Fibroblast of lung (primary cell): Measurements from ENCODE around the gene FYN. TPM values are rescaled to one million over a fixed set of nuclear protein-coding genes. Genes with fewer than 3 reads are reported as not detected.
"Not testable (repeated sequence)": the region's sequence is repeated elsewhere in the genome, so short reads cannot be mapped to it uniquely, and the experiment has no call there.

Experiments
- DNase-seq, 2 donors: peaks; one replicate each; pipeline versions ENCODE4 v3.0.0 to v3.0.0-alpha.2; 2010; ENCODE audit warnings: low read depth in 2 of 2
- H2AFZ ChIP-seq: 2 replicates; pipeline ENCODE4 v1.5.1; 2012; ENCODE audit warnings: low read length, control low read depth, inconsistent platforms
- H3K27ac ChIP-seq: 2 replicates; pipeline ENCODE4 v1.5.1; 2011; ENCODE audit warnings: low read length, control low read depth; ENCODE audit not compliant: insufficient read depth
- H3K27me3 ChIP-seq: 2 replicates; pipeline ENCODE4 v1.5.1; 2011; ENCODE audit warnings: mild to moderate bottlenecking, low read length; ENCODE audit not compliant: control insufficient read depth, insufficient read depth
- H3K36me3 ChIP-seq: 2 replicates; pipeline ENCODE4 v1.5.1; 2011; ENCODE audit warnings: low read length; ENCODE audit not compliant: control insufficient read depth, insufficient read depth
- H3K4me1 ChIP-seq: 2 replicates; pipeline ENCODE4 v1.5.1; 2011; ENCODE audit warnings: low read length; ENCODE audit not compliant: control insufficient read depth, insufficient read depth; ENCODE audit errors: extremely low read depth
- H3K4me2 ChIP-seq: 2 replicates; pipeline ENCODE4 v1.5.1; 2011; ENCODE audit warnings: low read length, control low read depth; ENCODE audit not compliant: insufficient read depth; ENCODE audit errors: extremely low read depth
- H3K4me3 ChIP-seq, 4 experiments: fragments of 200-600 bp in 1 of 4; sonication (generic) in 1 of 4; replicated peaks in 1 of 4; 2 replicates each; pipeline ENCODE4 v1.5.1; 2011 to 2016; ENCODE audit warnings: low read length in 4 of 4, low read depth in 3 of 4, mild to moderate bottlenecking in 3 of 4, control low read depth in 2 of 4, inconsistent platforms in 1 of 4, mixed read lengths in 1 of 4; ENCODE audit not compliant: insufficient read depth in 1 of 4; ENCODE audit errors: control extremely low read depth in 1 of 4
- H3K79me2 ChIP-seq: 2 replicates; pipeline ENCODE4 v1.5.1; 2012; ENCODE audit warnings: mild to moderate bottlenecking, low read length, inconsistent platforms; ENCODE audit not compliant: control insufficient read depth, insufficient read depth
- H3K9ac ChIP-seq: 2 replicates; pipeline ENCODE4 v1.5.1; 2011; ENCODE audit warnings: mild to moderate bottlenecking, low read length, control low read depth; ENCODE audit not compliant: insufficient read depth
- H3K9me3 ChIP-seq: 2 replicates; pipeline ENCODE4 v1.5.1; 2012; ENCODE audit warnings: low read depth, low read length; ENCODE audit not compliant: control insufficient read depth, insufficient read depth
- H4K20me1 ChIP-seq: 2 replicates; pipeline ENCODE4 v1.5.1; 2011; ENCODE audit warnings: low read length; ENCODE audit not compliant: control insufficient read depth, insufficient read depth; ENCODE audit errors: extremely low read depth
- EZH2 ChIP-seq: IDR thresholded peaks from 2 replicates; pipeline ENCODE4 v1.5.1; 2012; ENCODE audit warnings: low read length, control low read depth, mild to moderate bottlenecking; ENCODE audit errors: missing control alignments
- polyA plus RNA-seq, 2 donors: library from polyadenylated mRNA; depleted of rRNA in 1 of 2; stranded (reverse) in 1 of 2; unstranded in 1 of 2; fragments of >200 nt; gene quantifications; 2 replicates each; pipeline ENCODE4 v1.2.1, GENCODE V29; 2011 to 2012; ENCODE audit warnings: missing spikeins in 1 of 2
- total RNA-seq: library from RNA; depleted of rRNA; stranded (reverse); fragments of >200 nt; gene quantifications from 2 replicates; pipeline ENCODE4 v1.2.1, GENCODE V29; 2014
- TF ChIP-seq, protein P1 (sequence below), 2 donors: IDR thresholded peaks in 1 of 2; conservative IDR thresholded peaks in 1 of 2; 1 replicate in 1 of 2; 2 replicates in 1 of 2; pipeline ENCODE4 v1.5.1; 2011 to 2012; ENCODE audit warnings: low read length in 2 of 2, control low read depth in 1 of 2, inconsistent platforms in 1 of 2, low read depth in 1 of 2, mild to moderate bottlenecking in 1 of 2

FYN gene
- total and polyA plus RNA-seq, 2 donors (not counting 1 experiment from before 2014, with no cell fraction given) = 64.7 TPM

DNA sequence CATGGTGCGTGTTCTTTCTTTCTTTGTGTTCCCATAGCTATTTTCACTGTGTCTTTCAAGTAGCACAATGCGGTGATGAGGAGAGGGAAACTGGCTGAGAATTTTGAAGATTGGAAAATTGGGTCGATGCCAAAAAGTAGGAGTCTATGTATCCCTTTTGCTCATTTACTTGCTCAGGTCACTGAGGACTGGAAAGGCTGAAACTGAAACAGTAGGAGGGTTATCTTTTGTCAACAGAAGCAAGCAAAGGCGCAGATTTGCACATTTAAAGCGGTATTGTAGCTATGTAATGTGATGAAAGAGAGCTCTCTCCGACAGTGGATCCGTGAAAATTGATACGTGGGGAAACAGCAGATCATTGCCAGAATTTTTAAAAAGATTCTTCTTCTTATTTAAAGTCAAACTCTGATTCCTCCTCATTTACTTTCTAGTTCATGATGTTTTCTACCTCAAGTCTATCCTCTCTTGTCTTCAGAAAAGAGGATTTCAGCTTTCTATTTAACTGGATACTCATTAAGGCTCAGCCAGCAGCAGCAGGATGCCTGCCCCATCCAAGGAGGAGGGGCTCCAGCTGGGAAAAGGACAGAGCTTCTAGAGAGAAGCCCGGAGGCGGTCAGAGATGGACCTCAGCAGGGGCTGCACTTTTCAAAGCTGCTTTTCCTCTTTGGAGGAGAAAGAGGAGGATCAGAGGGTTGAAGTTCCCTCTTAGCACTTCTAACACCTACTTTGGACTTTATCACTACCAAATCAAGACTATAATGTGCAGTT lies 15.9 kb upstream of the FYN start:
- Histone ChIP-seq H3K9me3 (no peaks in the 10 kb centered on the region), H3K79me2 (no peaks in the 10 kb centered on the region), H3K27ac (no peak overlapping the region), H2AFZ (peak overlapping the region; percentile 8), H3K4me3 (peak overlapping the region in 2 of 4 experiments; percentile 8 to 37), H3K9ac (no peak overlapping the region), H4K20me1 (no peaks in the 10 kb centered on the region), H3K4me2 (peak overlapping the region; percentile 50), H3K36me3 (no peaks in the 10 kb centered on the region), H3K27me3 (no peaks in the 10 kb centered on the region), H3K4me1 (no peaks in the 10 kb centered on the region)
- no peak for TF ChIP-seq EZH2
- TF ChIP-seq, protein P1, sequence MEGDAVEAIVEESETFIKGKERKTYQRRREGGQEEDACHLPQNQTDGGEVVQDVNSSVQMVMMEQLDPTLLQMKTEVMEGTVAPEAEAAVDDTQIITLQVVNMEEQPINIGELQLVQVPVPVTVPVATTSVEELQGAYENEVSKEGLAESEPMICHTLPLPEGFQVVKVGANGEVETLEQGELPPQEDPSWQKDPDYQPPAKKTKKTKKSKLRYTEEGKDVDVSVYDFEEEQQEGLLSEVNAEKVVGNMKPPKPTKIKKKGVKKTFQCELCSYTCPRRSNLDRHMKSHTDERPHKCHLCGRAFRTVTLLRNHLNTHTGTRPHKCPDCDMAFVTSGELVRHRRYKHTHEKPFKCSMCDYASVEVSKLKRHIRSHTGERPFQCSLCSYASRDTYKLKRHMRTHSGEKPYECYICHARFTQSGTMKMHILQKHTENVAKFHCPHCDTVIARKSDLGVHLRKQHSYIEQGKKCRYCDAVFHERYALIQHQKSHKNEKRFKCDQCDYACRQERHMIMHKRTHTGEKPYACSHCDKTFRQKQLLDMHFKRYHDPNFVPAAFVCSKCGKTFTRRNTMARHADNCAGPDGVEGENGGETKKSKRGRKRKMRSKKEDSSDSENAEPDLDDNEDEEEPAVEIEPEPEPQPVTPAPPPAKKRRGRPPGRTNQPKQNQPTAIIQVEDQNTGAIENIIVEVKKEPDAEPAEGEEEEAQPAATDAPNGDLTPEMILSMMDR (conservative IDR thresholded peaks at IDR 0.05 in 1 of 2, IDR thresholded peaks at IDR 0.05 in 1 of 2; ENCODE audit: low read depth in 1 of 2, low read length in 2 of 2) = no peak
- peak in 1 of 2 donors; percentile 43 for DNase-seq

DNA sequence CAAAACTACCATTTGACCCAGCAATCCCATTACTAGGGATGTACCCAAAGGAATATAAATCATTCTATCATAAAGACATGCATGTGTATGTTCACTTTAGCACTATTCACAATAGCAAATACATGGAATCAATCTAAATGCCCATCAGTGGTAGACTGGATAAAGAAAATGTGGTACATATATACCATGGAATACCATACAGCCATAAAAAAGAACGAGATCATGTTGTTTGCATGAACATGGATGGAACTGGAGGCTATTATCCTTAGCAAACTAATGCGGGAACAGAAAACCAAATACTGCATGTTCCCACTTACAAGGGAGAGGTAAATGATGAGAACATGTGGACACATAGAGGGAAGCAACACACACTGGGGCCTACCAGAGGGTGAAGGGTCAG lies 13.5 kb upstream of the FYN start:
- not testable (repeated sequence) for H3K9me3 ChIP-seq, H3K9ac ChIP-seq, H3K4me2 ChIP-seq, H3K36me3 ChIP-seq, H4K20me1 ChIP-seq, H2AFZ ChIP-seq, DNase-seq, H3K4me1 ChIP-seq, H3K79me2 ChIP-seq, H3K27me3 ChIP-seq, H3K27ac ChIP-seq, H3K4me3 ChIP-seq

DNA sequence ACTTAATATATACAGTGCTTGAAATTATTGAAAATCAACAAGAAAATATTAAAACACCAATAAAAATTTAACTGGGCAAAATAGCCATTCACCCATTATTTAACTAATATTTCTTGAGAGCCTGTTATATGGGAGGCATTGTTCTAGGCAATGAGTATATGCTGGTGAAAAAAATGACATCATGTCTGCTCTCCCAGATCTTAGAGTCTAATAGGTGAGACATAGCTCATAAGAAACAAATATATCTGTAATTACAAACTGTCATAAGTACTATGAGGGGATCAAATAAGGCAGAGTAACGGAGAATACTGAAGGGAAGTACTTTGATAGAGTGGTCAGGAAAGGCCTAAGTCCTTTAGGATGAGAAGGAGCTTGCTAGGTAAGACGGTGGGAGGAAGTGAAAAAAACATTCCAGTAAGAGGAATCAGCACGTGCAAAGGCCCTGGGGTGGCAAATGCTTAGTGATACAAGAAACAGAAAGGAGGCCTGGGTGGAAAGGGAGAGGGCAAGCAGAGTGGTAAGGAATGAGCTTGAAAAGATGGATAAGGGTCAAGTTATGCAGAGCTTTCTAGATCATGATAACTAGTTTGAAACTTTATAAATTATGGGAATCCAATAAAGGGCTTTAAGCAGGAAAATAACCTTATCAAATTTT lies 12.2 kb upstream of the FYN start:
- TF ChIP-seq EZH2 = no peak
- TF ChIP-seq, protein P1 (conservative IDR thresholded peaks at IDR 0.05 in 1 of 2, IDR thresholded peaks at IDR 0.05 in 1 of 2; ENCODE audit: low read depth in 1 of 2, low read length in 2 of 2) = no peak

More for the DNA sequence above, 12.2 kb upstream of the FYN start:
- H3K27me3 ChIP-seq = no peaks in the 10 kb centered on the region
- H4K20me1 ChIP-seq = no peaks in the 10 kb centered on the region
- no peaks in the 10 kb centered on the region for H3K79me2 ChIP-seq
- no peak for DNase-seq
- H3K4me1 ChIP-seq = no peaks in the 10 kb centered on the region
- H3K36me3 ChIP-seq = no peaks in the 10 kb centered on the region
- no peak overlapping the region for H3K27ac ChIP-seq
- no peak overlapping the region for H2AFZ ChIP-seq
- H3K9me3 ChIP-seq = no peaks in the 10 kb centered on the region
- no peak overlapping the region for H3K9ac ChIP-seq
- no peak overlapping the region for H3K4me3 ChIP-seq
- H3K4me2 ChIP-seq = no peak overlapping the region
